ENCODE results near the gene GZMM. TPM values are rescaled to one million over a fixed set of nuclear protein-coding genes. Genes with fewer than 3 reads are reported as not detected.

The GZMM gene
- total RNA-seq, 4 donors from 2014 or later: 0.88 TPM; not detected in 3

DNA sequence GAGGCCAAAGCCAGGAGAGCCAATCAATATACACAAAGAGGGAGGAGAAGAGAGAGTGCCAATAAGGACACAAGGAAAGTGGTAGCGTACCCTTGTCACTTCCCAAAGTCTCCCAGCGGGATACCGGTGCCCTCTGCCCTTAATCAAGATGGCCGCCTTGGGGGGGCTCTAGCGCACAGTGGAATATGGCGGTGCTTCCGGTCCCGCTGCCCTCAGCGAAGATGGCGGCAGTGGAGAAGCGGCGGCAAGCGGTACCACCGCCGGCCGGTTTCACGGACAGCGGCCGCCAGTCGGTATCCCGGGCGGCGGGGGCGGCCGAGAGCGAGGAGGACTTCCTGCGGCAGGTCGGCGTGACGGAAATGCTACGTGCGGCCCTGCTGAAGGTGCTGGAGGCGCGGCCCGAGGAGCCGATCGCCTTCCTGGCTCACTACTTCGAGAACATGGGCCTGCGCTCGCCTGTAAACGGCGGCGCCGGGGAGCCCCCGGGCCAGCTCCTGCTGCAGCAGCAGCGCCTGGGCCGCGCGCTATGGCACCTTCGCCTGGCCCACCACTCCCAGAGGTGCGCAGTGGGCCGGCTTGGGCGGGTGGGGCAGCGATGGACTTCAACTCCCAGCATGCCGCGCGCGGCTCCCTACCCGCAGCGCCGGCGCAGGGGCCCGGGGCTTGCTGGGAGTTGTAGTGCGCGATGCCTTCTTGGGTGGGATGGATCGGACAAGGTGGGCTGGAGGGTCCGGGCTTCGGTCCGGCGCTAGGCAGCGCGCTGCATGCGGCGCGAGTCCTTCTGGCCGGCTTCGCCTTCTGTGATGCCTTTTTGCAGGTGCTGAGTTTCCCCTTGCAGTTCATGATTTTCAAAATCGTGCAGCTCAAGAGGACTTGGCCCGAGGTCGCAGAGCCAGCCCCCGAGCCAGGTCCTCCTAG is 36.3 kb upstream of the GZMM start, which contains the start of gene TPGS1:
Gene TPGS1 (plus strand): TSS at position 212 of the 918 bp plus-strand sequence. CDS start 10 bp downstream, at position 222.
- TF ChIP-seq, protein P1, sequence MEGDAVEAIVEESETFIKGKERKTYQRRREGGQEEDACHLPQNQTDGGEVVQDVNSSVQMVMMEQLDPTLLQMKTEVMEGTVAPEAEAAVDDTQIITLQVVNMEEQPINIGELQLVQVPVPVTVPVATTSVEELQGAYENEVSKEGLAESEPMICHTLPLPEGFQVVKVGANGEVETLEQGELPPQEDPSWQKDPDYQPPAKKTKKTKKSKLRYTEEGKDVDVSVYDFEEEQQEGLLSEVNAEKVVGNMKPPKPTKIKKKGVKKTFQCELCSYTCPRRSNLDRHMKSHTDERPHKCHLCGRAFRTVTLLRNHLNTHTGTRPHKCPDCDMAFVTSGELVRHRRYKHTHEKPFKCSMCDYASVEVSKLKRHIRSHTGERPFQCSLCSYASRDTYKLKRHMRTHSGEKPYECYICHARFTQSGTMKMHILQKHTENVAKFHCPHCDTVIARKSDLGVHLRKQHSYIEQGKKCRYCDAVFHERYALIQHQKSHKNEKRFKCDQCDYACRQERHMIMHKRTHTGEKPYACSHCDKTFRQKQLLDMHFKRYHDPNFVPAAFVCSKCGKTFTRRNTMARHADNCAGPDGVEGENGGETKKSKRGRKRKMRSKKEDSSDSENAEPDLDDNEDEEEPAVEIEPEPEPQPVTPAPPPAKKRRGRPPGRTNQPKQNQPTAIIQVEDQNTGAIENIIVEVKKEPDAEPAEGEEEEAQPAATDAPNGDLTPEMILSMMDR (IDR thresholded peaks at IDR 0.05; ENCODE audit: low read depth): no peak

DNA sequence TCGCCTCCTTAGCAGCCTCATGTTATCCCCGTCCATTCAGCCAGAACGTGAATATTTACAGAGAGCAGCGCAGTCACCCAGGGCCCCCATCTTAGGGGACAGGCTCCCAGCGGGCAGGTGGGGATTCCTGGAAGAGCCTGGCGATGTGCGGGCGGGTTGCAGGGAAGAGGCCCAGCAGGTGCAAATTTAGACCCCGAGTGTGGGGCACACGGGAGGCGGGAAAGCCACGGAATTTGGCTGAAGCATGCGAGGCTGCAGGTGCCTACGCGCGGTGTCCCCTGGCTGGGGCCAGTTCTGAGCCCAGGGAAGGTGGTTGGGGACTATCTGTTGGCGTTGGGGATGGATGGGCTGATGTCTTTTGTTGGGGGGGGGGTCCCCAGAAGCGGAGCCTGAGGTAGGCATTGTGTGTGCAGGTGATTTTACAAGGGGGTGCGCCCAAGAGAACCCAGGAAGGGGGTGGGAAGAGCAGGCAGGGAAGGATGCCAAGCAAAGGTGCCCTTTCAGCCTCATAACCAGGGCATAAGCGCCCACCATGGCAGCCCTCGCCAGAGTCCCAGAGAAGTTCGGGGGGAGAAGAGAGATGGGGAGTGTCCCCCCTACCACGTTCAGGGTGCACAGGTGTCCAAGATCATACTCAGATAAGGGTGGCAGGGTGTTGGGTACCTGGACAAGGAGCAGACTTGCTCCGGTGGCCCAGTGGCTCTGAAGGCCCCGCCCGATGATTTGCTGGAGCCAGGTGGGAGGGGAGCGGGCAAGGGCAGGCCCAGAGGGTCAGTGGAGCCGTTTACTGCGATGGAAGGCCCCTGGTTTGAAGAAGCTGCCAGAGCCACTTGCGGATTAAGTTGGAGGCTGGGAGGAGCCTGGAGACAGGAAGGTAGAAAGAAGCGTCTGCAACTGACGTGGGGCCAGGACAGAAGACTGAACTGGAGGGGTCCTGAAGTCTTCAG is 35.4 kb upstream of the GZMM start:
- TF ChIP-seq, protein P1 (IDR thresholded peaks at IDR 0.05; ENCODE audit: low read depth): no peak

DNA sequence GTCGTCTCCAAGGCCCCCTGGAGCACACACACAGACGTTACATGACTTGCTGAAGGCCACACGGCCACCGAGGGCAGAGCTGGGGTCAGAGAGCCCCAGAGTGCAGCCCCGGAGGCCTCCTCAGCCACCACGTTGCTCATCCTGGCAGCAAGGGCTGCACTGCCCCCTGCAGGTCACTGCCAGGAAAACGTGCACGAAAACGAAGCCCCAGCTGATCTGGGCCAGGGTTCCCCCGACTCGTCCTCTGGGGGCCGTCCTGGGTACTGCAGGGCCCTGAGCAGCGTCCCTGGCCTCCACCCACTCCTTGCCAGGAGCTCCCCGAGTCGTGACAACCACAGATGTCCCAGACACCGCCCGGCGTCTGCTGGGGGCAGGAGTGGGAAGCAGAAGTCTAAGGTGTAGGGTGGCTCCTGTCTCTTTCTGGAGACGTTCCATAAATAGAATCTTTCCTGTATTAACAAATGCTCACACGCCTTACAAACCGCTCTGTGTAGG is 33.2 kb upstream of the GZMM start:
- TF ChIP-seq, protein P1 (IDR thresholded peaks at IDR 0.05; ENCODE audit: low read depth): no peak

DNA sequence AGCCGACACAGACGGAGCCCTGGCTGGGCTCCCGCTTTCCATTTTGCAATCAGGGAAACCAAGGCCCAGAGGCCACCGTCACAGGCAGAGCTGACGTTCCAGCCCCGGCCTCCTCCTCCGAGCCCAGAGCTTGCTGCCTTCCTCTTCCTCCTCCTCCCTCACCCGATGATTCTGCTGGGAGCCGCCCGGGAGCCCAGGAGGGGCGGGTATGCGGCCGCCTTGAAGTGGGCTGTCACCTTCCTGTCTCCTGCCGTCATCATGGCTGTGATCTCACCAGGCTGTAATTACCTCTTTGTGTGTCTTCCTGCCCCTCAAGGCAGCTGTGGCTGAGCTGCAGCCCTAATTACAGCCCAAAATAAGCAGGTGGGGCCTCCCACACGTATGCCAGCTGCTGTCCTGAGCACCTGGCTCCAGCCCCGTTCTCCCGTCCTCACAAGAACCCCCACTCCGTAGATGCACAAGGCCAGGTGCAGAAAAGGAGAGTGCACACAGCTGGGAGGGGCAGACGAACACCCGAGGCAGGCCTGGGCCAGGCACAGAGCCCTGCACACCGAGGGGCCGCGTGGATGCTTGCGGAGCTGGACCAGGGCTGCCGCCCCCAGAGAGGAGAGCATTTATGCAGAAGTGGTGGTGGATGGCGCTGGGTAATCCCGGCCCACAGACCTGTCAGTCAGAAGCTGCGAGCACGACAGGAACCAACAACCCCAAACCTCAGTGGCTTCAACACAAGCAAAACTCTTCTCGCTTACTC is 32.6 kb upstream of the GZMM start:
- TF ChIP-seq, protein P1 (IDR thresholded peaks at IDR 0.05; ENCODE audit: low read depth): no peak

DNA sequence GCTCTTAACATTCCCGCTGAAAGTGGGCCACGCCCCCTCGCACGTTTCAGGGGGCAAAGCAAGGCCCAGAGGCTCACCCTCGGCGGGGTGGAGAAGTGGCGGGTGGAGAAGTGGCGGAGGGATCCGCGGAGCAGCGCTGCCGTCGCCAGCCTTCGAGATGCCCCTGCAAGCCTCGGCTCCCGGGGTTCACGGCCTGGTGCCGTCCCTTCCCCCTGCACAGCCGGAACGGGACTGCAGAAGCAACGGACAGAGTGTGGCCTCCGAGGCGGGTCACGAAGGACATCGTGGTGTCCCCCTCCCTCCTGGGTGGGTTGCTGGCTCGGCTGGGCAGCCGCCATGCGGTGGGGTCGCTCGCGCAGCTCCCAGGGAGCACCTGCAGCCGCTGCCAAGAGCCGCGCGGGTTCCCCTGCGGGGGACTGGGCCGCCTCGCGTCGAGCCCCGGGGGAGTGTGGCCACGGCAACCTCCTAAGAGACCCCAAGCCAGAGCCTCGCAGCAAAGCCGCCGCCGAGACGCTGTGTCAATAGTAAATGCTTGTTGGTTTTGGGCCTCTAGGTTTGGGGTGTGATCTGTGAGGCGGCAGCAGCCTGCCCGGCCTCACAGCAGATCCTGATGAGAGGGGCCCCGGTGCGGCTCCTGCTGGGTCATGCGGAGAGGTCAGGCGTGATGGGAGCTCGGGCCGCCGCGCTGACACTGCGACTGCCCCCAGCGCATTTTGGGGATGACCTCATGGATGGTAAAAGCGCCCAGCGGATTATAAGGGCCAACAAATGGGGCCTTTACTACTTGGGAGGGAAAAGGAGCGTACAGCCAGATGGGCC is 31.1 kb upstream of the GZMM start:
- TF ChIP-seq, protein P1 (IDR thresholded peaks at IDR 0.05; ENCODE audit: low read depth): no peak

Data from subcutaneous adipose tissue (tissue), 4 donors.